A204.1 (cell line): ENCODE data around the gene OSBPL6.
"Not testable (repeated sequence)": the region's sequence is repeated elsewhere in the genome, so short reads cannot be mapped to it uniquely, and the experiment has no call there.

ENCODE experiments used
- FAIRE-seq: peaks from 2 replicates; lab custom pipeline; 2012; peaks lifted over from hg19 to GRCh38; lab: Jason Lieb, UNC

Gene OSBPL6

DNA sequence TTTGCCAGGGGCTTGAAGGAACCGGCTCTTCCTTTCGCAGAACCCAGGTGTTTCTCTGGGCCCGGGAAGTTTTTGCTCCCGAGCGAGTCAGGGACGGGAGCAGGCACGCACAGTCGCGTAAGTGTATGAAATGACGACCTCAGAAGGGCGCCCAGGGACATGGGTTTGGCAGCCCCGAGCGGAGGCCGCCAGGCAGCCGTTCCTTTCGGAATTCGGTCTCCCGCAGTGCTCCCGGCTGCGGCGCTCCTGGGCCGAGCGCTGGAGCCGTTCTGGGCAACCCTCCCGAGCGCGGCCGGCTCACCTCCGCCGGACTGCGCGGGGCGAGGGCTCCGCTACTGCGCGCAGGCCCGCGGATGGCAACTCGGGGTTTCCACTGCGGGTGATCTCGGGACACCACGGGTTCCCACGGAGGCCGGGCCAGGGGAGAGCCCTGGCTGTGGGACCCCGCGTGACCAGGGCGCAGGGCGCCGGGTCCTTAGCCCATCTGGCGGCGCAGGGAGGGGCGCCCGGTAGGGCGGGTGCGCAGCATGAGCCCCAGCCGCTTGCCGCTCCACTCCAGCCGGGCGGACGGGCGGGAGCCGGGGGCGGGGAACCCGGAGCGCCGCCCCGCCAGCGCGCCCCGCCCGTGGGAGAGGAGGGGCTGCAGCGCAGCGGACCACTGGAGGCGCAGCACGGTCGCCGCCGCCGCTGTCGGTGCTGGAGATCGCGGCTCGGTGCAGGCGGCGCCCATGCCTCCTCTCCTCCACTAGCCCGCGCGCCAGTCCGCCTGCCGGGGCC is at the start of gene OSBPL6:
Gene OSBPL6, plus strand, starts transcription at position 690 of the 777 bp plus-strand sequence. CDS start 111,673 bp downstream, outside the sequence.
- FAIRE-seq, result no peak

DNA sequence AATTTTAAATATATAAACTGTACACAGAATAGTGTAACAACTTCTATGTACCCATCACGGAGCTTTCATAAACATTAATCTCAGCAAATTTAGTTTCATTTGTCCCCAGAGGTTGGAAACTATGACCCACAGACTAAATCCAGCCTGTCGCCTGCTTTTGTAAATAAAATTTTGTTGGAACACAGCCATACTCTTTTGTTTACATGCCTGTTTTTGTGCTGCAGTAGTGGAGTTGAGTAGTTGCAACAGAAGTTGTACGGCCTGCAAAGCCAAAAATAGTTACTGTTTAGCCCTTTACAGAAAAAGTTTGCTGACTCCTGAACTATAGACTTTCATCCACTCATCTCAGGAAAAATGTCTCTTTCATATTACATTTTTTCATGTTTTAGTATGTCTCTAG is 42.3 kb upstream of the OSBPL6 start:
- no peak for FAIRE-seq

DNA sequence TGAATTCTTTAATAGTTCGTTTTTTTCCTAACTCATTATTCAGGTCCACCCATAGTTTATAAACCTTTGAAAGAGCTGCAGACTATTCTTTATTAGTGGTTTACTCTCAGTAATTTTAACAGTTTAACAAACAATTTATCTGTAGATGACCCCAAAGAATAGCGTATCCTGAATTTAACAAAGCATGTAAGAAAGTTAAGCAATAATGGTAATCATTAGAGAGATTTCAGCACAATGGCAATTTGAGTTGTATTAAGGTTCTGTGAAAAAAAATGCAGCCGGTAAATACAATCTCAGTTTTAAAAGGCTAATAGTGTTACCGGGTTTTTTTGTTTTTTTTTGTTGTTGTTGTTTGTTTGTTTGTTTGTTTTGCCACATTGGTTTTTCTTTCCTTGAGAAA is 41.8 kb upstream of the OSBPL6 start:
- no peak for FAIRE-seq

DNA sequence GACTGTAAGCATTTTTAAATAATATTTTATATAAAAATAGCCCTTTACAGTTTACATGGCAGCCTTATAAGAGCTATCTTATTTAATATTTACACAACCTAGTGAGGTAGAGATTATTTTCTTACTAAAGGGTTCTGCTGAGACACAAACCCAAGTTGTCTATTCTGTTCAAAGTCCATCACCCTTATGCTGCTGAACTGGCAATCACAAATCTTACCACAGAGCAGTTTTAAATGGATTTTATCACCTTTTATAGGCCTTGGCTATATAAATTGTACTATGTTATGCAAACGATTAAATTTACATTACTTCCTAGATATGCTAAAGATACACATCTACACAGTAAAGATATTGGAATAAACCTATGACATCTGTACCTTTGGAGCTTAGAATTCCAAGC is 41.3 kb upstream of the OSBPL6 start:
- no peak for FAIRE-seq

DNA sequence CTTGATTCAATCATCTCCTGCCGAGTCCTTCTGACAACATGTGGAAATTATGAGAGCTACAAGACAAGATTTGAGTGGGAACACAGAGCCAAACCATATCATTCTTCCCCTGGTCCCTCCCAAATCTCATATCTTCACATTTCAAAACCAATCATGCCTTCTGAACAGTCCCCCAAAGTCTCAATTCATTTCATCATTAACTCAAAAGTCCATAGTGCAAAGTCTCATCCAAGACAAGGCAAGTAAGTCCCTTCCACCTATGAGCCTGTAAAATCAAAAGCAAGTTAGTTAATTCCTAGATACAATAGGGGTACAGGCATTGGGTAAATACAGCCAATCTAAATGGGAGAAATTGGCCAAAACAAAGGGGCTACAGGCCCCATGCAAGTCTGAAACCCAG is 40.4 kb upstream of the OSBPL6 start:
- not testable (repeated sequence) for FAIRE-seq

DNA sequence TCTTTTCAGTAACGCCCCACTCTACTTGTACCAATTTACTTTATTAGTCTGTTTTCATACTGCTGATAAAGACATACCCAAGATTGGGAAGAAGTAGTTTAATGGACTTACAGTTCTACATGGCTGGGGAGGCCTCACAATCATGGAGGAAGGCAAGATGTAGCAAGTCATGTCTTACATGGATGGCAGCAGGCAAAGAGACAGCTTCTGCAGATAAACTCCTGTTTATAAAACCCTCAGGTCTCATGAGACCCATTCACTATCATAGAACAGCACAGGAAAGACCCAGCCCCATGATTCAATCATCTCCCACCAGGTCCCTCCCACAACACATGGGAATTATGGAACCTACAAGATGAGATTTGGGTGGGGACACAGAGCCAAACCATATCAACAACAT is 38.8 kb upstream of the OSBPL6 start:
- no peak for FAIRE-seq

DNA sequence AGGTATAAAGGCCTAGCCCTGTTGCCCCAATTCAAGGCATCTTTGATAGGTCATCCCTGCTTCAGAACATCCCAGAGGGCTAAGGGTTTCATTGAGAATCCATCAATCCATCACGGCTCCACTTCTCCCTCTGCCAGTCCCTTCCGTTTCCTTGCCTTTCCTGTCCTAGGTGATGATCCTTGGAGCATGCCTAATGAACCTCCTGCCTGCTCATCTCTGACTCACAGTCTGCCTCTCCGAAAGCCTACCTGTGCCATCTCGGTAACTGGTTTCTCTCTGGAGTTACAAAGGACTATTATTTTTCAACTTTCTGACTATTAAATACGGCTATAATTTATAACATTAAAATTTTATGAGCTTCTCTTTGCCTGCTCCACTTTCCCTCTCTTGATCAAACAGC is 36.7 kb upstream of the OSBPL6 start:
- no peak for FAIRE-seq

DNA sequence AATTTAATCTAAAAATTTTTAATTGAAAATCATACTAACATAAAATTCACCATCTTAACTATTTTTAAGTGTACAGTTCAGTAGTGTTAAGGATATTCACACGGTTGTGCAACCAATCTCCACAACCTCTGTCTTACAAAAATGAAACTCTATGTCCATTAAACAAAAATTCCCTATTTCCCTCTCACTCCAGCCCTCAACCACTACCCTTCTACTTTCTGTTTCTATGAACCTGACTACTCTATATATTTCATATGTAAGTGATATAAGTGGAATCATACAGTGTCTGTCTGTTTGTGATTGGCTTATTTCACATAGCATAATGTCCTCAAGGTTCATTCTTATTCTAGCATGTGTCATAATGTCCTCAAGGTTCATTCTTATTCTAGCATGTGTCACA is 34.3 kb upstream of the OSBPL6 start:
- no peak for FAIRE-seq

DNA sequence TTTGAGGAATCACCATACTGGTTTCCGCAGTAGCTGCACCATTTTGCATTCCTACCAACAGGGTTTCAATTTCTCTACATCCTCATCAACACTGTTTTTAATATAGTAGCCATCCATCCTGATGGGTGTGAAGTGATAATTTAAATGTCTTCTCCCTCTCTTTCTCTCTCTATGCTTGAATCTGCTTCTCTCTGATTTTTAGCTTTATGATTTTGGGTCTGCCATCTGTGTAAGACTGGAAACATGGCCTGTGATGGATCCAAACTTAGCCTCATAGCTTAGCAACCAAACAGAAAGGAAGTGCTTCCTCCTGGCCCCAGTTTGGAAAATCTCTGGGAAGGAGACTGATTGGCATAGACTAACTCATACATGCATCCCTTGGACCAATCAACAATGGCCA is 33.7 kb upstream of the OSBPL6 start:
- no peak for FAIRE-seq

DNA sequence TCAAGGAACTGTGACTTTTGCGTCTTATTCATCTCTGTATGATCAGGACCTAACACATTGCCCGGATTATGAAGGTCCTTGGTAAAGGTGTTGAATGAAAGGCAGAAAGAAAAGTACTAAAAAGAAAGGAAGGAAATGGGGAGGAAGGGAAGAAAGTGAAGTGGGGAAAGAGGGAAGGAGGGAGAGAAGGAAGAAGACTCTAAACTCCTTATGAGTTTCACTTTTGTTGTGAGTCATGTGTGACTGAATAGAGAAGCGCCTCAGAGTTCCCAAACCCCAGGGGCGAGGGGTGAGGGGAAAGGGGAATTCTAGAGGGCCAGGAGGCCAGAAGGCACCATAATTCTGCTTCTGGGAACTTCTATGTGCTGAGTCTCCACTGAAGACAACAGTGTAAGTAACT is 30.9 kb upstream of the OSBPL6 start:
- no peak for FAIRE-seq

DNA sequence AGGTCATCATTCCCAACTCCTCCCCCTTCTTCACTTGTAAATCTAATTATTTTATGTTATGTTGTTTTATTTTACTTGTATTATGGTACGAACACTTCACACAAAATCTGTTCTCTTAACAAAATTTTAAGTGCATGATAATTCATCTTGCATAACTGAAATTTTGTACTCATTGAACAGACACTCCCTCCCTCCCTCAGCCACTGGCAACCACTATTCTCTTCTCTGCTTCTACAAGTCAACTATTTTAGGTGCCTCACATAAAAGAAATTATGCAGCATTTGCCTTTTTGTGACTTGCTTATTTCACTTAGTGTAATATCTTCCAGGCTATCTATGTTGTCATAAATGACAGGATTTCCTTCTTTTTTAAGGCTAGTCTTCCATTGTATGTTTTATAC is 30.4 kb upstream of the OSBPL6 start:
- FAIRE-seq, result no peak

DNA sequence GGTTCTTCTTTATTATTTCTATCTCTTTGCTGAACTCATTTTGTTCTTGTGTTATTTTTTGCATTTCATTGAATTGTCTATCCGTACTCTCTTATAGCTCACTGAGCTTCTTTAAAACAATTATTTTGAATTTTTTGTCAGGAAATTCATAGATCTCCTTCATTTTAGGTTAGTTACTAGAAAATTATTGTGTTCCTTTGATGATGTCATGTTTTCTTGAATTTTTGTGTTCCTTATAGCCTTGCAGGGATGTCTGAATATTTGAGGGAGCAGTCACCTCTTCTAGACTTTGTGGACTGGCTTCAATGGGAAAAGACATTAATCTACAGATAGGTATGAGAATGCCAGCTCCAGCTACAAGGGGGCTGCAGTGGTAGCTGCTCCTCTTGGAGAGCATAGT is 20.7 kb upstream of the OSBPL6 start:
- no peak for FAIRE-seq

DNA sequence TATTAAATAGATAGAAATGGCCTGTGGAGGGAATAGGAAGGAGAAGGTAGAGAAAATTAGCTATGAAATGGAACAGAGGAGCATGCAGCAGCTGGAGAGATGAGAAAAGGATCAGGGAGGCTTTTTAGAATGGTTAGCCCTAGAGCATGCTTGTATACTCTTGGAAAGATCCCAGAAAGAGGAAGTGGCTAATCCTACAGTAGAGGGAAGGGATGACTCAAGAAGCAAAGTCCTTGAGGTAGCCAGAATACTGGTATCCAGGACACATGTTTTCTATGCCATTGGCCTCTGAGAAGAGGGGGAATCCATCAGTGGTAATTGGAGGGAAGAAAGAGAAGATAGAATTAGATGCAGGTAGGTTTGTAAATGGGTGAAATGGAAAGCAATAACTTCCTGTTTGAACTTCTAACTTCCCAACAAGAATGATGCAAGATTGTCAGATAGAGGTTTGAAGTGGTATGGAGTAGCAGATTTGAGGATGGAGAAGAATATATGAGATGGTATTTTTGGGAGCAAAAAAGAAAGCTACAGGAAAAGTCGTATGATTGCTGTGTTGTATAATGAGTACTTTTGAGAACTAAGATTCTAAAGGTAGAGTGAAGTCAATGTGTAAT is 17.1 kb upstream of the OSBPL6 start:
- no peak for FAIRE-seq

DNA sequence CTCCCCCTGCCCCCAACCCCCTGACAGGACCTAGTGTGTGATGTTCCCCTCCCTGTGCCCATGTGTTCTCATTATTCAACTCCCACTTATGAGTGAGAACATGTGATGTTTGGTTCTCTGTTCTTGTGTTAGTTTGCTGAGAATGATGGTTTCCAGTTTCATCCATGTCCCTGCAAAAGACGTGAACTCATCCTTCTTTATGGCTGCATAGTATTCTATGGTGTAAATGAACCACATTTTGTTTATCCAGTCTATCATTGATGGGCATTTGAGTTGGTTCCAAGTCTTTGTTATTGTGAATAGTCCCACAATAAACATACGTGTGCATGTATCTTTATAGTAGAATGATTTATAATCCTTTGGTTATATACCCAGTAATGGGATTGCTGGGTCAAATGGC is 13.7 kb upstream of the OSBPL6 start:
- FAIRE-seq, result not testable (repeated sequence)

DNA sequence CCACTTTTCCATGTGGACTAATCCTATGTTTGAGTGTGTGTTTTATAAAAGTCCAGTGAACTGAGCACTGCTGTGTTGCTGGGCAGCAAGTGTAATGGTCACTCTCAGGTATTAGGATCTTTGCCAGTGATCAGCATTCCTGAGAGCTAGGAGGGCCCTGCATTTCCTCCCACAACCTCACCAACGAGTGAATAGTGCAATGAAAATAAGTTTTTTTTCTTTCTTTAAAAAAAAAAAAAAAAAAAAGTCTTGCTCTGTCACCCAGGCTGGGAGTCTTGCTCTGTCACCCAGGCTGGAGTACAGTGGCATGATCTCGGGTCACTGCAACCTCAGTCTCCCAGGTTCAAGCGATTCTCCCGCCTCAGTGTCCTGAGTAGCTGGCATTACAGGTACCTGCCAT is 6.5 kb upstream of the OSBPL6 start:
- FAIRE-seq, result no peak

DNA sequence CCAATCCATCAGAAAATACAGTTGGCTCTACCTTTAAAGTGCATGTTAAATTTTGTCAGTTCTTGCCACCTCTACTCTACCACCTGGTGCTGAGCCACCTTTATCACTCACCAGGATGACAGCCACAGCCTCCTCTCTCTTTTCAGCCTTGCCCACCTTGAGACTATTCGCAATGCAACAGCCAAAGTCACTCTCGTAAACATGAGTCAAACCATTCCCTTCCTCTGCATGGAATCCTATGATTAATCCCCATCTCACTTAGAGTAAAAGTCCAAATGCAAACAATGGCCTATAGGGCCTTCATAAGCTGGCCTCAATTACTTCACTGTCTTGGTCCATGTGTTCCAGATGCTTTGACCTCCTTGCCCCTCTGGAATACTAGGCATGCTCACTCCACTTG is 5.8 kb upstream of the OSBPL6 start:
- no peak for FAIRE-seq

DNA sequence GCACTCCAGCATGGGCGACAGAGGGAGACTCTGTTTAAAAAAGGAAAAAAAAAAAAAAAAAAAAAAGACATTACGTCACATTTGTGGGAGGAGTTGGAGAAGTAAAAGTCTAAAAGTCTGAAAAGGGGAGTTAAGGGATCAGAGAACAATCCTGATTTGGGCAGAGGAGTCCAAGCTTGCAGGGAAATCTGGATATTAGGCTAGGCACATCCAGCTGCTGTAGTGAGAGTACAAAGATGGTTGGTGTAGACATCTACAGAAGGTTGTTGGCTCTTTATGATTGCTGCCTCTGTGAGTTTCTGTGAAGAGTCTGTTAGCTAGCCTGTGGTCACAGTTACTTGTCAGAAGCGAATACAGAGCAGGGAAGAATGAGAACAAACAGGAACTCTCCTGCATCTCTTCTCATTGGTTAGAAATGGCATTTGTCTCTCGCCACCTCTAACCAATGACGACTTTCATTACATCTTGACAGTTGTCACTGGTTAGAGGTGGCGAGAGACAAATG is 3.3 kb upstream of the OSBPL6 start:
- no peak for FAIRE-seq

DNA sequence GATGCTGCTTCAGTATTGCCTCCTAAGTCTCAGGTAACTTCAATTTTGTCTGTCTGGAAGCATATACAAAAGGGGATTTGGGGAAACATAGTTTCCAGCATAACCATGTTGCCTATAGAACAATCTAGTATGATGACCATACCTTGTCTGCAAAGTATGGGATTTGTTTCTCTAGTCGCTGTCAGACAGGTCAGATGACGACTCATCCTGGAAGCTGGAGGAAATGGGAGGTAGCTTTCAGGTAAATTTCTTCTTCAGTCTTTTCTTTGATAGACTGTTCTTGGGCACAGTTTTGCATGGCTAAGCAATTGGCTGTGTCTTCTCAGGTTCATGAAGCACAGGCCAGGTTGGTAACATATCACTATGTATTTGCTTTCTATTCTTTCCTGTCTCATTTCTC is 2.8 kb upstream of the OSBPL6 start:
- FAIRE-seq, result no peak

DNA sequence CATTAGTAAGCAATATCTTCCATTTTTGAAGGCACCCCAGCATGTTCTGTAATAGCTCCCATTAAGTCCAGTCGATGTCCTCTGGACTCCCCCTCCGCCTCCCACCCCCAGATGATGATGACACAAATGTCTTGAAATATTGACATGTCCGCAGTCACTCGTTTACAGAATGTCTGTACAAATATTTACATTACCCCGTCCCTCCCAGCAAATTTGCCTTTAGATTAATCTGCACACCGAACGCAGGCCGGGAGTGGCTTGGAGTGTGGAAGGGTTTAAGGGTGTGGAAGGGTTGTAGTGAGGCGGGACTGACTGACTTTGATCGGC is 853 bp upstream of the OSBPL6 start:
- no peak for FAIRE-seq

DNA sequence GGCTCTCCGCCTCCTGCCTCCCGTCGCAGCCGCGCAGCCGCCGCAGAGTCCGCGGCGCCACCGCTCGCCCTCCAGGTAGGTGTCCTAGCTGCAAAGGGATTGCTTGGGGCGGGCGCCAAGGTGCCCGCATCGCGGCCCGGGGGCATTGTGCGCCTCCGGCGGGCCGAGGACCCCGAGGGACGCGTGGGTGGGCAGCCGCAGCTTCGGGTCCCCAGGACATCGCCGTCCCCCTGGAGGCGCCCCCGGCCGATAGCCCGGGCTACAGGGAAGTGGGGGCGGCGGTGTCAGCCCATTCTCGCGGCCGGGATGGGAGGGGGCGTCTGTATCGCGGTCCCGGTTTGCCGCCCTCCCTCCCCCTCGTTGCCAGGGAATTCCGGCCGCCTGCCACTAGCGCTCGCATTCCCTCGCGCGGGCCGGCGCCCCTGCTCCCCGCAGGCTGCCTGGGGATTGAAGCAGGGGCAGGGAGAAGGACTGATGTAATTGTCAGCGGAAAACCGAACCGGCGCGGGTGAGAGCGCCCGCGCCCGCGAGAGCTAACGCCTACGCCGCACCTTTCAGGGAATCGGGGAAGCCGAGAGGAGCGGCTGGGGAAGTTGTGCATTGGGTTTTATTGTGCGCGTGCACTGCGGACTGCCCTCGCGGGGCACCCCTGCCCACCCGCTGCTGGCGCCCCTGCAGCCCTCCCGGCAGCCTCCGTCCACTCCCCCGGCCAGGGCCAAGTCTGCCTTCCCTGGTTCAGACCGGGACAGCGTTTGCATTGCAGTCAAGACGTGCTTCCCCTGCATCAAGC is 483 bp downstream of the OSBPL6 start:
- FAIRE-seq, result no peak

DNA sequence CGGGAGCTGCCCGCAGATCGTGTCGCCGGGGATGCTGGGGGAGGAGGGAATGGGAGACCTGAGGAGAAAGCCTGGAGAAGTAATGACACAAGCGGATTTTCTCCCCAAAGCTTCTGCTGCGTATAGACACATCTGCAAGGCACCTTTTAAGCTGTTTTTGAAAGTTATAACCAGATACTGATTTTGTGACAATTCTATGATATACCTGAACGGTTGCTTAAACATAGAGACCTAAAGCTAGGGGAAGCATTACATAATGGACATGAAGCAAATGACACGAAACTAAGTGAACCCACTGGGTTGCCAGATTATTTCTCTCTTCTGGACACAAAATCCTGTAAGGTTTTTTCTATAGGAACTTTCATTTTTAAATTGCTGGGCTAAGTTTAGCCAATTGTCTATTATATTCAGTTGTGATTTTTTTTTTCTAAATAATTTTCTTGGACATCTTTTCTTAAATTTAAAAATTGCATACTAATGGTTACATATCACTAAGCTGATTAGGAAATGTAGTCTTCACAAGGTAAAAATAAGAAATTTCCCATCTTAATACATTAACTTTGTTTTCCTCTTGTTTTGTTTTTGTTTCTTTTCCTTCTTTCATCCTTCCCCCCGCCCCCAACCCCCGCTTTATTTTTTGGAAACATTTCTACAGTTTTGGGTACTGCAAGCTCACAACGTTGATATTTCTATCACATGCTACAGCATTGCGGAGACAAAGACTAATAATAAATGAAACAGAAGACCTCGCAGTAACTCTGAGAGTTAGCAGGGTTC is 1.3 kb downstream of the OSBPL6 start:
- no peak for FAIRE-seq

DNA sequence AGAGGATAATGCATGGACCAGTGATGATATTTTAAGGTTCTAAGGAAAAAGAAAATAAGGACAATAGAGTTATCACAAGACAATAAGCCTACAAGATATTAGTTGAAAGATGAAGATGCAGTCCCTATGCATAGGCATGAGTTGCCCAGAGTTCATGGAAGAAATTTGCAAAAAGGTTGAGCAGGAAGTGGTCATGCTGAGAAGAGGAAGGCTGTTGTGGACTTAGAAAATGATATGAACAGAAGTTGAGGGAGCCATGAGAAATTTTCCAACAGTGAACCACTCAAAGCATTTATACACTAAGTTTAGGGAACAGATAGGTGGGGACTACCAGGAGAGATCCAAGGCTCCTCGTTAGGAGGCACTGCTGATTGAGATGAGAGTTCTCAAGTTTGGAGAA is 3.5 kb downstream of the OSBPL6 start:
- FAIRE-seq, result no peak

DNA sequence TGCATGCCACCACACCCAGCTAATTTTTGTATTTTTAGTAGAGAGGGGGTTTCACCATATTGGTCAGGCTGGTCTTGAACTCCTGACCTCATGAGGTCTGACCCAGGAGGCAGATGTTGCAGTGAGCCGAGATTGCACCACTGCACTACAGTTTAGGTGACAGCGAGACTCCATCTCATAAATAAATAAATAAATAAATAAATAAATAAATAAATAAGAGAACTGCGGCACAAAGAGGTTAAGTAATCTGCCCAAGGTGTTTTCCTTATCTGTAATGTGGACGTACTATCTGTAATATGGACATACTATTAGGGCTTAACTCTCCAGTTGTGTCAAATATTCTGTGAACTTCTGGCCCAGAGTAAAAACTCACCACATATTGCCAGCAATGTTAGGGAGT is 4.1 kb downstream of the OSBPL6 start:
- not testable (repeated sequence) for FAIRE-seq
